GM18870 (cell line): ENCODE measurements around the gene KDM5D.

ENCODE experiments used
- ATAC-seq: cut with Tn5 transposase; IDR thresholded peaks from one replicate; pipeline ENCODE4 v1.9.1; 2021; ENCODE audit warnings: moderate library complexity; ENCODE audit not compliant: unreplicated experiment

Gene KDM5D

DNA sequence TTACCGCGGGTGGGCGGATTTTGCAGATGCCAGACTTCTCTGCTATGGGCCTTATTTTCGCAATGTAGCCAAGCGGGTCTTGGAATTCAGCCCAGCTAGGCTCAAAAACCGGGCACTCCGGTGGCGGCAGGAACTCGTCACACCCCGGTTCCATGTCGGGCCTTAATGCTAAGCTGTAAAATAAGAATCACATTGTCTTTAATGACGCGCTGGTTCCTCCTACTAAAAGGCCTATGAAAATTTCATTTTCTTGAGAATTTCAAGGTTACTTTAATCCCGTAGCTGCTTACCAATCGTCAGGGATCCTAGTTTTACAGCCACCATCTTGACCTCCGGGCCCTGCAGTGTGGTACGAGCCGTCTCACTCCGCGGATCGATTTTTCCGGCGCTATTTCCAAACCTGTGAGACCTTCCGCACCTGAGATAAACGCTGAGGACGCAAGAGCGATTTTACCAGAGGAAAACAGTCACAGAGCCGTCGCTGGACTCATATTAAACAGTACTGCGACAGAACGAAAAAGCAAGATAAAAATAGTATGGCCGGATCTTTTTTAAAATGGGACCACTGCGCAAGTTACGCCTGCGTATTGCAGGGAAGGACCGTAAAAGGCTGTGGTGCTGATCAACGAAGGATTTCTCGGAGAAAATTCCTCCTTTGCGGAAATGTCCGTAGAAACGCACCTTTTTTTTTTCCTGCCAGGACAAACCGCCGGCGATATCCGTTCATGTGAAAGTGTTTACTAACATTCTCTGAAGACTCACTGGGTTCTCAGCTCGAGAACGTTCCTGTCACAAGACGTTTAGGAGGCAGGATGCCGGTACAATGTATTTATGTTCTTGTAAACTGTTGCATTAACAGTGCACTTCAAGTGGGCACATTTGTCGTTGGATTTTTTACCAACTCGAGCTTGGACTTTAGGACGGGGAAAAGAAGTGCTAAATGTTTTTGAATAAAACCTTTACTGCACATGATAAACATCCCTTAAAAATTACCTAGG lies at the start of gene KDM5D:
TSS of gene KDM5D (minus strand) at position 346 of the 998 bp plus-strand sequence. CDS start at position 154, 192 bp downstream.
- no peak for ATAC-seq

DNA sequence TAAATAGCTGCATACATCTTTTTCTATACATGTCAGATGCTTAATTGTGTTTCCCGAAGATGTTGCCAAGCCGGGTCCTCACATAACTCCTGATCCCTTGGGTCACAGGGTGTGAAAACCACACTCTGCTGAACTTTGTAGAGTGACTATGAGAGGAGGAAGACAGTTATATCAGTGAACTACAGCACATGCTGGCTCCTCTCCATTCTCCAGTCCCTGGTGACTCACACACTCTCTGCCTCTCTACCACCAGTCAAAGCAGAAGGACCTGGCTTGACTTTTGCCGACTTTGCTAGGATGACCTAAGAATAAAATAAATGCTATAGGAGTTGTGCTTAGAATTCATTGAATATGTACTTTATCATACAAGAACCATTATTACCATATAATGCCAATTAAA lies 23.8 kb upstream of the KDM5D start:
- ATAC-seq, result no peak

DNA sequence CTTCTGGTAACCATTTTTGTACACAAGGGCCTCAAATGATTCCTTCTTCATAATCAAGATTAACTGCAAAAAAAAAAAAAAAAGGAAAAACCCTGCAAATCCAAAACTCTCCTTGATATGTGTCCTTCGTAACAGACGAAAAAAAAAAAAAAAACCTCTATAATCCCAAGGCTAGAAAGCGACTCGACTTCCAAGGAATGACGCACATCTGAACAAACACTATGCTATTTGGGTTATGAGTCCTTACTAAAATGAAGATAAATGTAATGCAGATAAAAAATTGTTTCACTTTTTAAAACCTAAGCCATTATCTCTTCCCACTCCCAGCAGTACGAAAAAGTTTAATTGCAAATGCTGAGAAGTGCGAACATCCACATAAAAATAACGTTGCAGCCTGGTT lies 1.2 kb downstream of the KDM5D start:
- no peak for ATAC-seq

DNA sequence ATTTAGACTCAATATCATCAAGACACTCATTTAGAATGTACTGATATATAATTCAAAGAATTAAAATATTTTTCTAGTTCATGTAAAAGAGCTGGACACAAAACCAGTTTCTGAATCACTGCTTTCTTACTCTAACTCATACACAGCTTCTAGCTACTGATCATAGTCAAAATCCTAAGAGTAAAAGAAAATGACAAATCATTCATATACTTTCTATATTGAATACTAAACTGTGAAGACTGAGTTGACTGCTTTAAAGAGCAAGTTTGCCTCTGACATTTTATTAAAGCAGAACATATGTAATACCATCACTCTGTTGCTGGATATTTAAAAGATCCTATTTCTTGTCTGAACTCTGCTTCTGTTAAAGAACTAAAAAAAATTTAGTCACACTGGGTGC lies 2.4 kb downstream of the KDM5D start:
- ATAC-seq, result no peak

DNA sequence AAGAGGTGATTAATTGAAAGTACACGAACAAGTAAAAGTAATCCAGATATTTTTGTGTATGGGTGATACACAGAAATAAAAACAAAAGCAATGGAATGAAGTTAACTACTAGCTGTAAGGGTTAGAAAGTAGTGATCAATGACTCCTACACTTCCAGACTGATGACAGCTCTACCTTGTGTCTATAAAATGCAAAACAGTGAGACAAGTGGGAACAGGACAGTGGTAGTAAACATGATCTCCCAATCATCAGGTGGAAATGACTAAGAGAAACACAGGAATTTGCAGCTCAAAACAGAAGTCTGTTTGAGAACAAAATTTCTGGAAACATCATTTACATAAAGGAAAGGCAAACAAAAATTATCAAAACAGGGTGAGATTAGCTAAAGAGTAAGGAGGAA lies 10.1 kb downstream of the KDM5D start:
- ATAC-seq, result no peak

DNA sequence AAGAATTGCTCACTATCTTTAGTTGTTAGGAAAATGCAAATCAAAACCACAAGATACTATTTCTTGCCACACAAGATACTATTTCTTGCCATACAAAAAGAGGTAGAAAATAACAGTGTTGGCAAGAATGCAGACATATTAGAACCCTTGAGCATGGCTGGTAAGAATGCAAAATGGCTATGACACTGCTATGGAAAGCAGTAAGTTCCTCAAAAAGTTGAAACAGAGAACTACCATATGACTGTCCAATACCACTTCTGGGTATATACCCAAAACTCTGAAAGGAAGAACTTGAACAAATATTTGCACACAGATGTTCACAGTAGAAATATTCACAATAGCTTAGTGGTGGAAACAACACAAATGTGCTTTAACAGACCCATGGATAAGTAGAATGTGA lies 26.6 kb downstream of the KDM5D start:
- ATAC-seq, result no peak

DNA sequence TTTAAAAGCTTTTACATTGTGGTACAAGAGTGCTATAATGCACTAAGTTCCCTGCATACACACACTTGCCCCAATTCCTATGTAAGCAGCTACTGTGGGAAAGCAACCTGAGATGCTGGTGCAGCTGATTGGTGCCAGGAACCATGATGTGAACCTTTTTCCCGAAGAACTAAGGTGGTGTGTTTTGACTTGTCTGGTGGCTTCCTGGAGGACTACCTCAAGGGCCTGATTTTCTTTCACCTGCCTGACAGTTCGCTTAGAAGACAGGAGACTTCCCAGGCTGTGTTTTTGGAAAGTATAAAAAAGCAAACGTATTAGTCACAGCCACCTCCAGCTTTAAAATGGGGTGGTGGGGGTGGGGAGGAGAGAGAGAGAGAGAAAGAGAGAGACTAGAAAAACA lies 27.4 kb downstream of the KDM5D start:
- no peak for ATAC-seq

DNA sequence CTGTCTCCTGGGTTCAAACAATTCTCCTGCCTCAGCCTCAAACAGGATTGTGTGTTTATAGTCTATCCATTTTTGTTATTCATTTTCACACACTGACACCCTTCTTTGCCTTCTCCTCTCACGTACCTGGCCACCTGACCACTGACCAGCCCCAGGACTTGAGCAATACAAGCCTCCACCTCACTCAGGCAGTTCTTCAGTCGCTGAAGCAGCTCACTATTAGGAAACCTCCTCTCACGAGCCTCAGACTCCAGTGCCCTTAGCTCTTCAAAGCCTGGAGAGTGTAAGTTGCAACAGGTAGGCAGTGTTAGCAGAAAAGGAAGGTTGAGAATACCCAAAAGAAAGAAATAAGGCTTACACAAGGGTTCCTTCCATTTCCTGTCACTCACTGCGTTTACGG lies 29.3 kb downstream of the KDM5D start:
- no peak for ATAC-seq

DNA sequence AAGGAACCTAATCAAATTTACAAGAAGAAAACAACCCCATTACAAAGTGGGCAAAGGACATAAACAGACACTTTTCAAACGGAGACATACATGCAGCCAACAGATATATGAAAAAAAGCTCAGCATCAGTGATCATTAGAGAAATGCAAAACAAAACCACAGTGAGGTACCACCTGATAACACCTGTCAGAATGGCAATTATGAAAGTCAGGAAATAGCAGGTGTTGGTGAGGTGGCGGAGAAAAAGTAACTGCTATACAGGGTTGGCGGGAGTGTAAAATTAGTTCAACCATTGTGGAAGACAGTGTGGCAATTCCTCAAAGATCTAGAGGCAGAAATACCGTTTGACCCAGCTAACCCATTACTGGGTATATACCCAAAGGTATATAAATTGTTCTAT lies 31.1 kb downstream of the KDM5D start:
- no peak for ATAC-seq

DNA sequence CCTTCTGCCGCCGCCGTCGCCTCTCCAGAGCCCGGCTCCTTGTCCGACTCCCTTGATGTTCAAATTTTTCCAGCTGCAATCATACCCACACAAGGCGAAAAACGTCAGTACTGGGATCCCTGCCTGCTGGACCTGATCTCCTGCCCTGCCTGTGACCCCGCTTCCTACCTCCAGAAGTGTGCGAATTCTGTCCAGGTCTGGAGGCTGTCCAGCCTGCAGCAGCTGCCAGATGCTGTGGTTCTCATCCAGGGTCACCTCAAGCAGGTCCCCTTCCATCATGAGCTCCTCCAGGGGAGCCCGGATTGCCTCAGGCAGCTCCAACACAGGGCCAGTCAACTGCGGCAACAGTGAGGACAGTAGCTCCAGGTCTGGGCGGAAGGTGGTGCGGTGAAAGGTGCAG lies 38.3 kb downstream of the KDM5D start:
- no peak for ATAC-seq

DNA sequence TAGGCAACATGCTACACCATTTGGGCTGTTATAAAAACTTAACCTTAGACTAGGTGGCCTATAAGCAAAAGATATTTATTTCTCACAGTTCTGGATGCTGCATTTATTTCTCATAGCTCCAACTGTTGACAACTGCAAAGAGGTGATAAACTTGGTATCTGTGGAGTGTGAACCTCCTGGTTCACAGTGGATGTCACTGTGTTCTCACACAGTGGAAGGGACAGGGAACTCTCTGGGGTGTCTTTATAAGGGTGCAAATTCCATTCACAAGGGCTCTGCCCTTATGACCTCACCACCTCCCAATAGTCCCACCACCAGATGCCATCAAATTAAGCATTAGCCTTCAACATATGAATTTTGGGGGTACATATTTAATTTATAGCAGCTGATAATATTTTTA lies 46.0 kb downstream of the KDM5D start:
- no peak for ATAC-seq

DNA sequence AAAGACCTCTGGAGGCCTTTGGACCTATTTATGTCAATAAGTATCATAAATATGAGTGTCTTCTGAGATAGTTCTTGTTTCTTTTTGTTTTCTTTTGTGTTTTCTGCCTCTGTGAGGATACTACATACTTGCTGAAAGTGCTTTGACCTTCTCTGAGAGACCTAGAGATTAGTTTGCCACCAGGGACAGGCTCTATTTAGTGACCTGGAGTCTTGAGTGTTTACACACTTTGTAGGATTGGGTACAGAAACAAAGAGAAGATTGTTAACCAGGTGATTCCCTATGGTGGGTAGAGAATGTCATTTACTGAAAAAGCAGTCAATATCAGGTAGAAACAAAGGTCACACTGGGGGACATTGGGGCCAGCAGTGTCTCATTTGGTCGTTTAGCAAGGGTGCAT lies 63.7 kb downstream of the KDM5D start:
- no peak for ATAC-seq
